Testis (tissue), 3 donors: ENCODE data around the gene PFKFB4. TPM values are rescaled to one million over a fixed set of nuclear protein-coding genes. Genes with fewer than 3 reads are reported as not detected.

ENCODE experiments used
- DNase-seq: peaks from one replicate; pipeline ENCODE4 v3.0.0-alpha.2; 2019
- H3K27ac ChIP-seq, 2 donors: fragments of 200-600 bp; sonication (generic); one replicate each; pipeline ENCODE4 v1.5.1; 2019
- H3K27me3 ChIP-seq: fragments of 200-600 bp; sonication (generic); one replicate; pipeline ENCODE4 v1.5.1; 2019
- H3K36me3 ChIP-seq: fragments of 200-600 bp; sonication (generic); one replicate; pipeline ENCODE4 v1.5.1; 2017; ENCODE audit warnings: low read depth; ENCODE audit errors: missing control alignments
- H3K4me1 ChIP-seq: fragments of 200-600 bp; sonication (generic); one replicate; pipeline ENCODE4 v1.5.1; 2019
- H3K4me3 ChIP-seq, 2 donors: fragments of 200-600 bp; sonication (generic); one replicate each; pipeline ENCODE4 v1.5.1; 2017 to 2019
- H3K9me3 ChIP-seq: fragments of 200-600 bp; sonication (generic); one replicate; pipeline ENCODE4 v1.5.1; 2017
- POLR2A ChIP-seq: fragments of 450-650 bp; IDR thresholded peaks from one replicate; pipeline ENCODE4 v1.6.1; 2017; ENCODE audit warnings: antibody characterized with exemption, mild to moderate bottlenecking, moderate library complexity
- WGBS, 2 donors: methylation state at CpG; one replicate each; pipeline ENCODE4 v1.1.5; 2018; 5-methylcytosine and 5-hydroxymethylcytosine counted together
- intact Hi-C: fragments of 100-400 bp; cut with DNase I; formaldehyde crosslinking; loops from one replicate; pipeline ENCODE4 v1.15.1; 2023; ENCODE audit warnings: low total_unique reads
- polyA plus RNA-seq: library from polyadenylated mRNA; stranded (reverse); fragments of 350-450 nt; fragmentation: Illumina TruSeq; extraction: RNeasy Lipid Tissue Mini Kit (QIAGEN cat#74804); gene quantifications from one replicate; pipeline ENCODE4 v1.2.3, GENCODE V29; 2014; ENCODE audit warnings: low read depth, low replicate concordance; ENCODE audit not compliant: insufficient read depth
- total RNA-seq, 2 donors: library from RNA; depleted of rRNA; stranded (reverse); fragments of >200 nt; gene quantifications; one replicate each; pipeline ENCODE4 v1.2.3, GENCODE V29; 2016
- TF ChIP-seq, protein P1 (sequence below), 3 experiments: fragments of 450-650 bp in 2 of 3; fragments of 200-600 bp in 1 of 3; sonication (generic) in 1 of 3; IDR thresholded peaks; one replicate each; pipeline ENCODE4 v1.5.1; 2016 to 2019; ENCODE audit warnings: antibody characterized with exemption in 3 of 3, mild to moderate bottlenecking in 2 of 3, moderate library complexity in 1 of 3

Gene PFKFB4
- total and polyA plus RNA-seq, 3 donors from 2014 or later = 57.3 to 136 (median 134) TPM

DNA sequence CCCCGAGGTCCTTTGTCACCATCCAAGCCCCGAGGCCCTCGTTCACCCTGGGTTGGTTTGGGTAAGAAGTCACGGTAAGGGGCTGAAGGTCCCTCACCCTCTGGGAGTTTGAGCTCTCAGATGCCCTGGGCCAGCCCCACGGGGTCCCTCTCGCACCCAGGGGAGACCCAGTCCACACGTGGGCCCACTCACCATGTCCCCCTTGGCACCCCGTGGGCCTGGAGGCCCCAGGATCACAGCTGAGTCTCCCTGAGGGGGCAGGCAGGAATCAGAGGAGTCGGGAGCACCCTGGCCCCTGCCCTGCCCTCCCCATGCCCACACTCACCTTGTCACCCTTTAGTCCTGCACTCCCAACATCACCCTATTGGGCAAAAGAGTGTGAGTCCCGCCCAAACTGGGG lies 12.8 kb upstream of the PFKFB4 start:
- Histone ChIP-seq H3K27me3 (no peaks in the 10 kb centered on the region), H3K4me3 (no peak overlapping the region), H3K9me3 (no peaks in the 10 kb centered on the region), H3K4me1 (no peaks in the 10 kb centered on the region), H3K27ac (no peak overlapping the region), H3K36me3 (no peaks in the 10 kb centered on the region)
- no peak for TF ChIP-seq POLR2A
- TF ChIP-seq, protein P1, sequence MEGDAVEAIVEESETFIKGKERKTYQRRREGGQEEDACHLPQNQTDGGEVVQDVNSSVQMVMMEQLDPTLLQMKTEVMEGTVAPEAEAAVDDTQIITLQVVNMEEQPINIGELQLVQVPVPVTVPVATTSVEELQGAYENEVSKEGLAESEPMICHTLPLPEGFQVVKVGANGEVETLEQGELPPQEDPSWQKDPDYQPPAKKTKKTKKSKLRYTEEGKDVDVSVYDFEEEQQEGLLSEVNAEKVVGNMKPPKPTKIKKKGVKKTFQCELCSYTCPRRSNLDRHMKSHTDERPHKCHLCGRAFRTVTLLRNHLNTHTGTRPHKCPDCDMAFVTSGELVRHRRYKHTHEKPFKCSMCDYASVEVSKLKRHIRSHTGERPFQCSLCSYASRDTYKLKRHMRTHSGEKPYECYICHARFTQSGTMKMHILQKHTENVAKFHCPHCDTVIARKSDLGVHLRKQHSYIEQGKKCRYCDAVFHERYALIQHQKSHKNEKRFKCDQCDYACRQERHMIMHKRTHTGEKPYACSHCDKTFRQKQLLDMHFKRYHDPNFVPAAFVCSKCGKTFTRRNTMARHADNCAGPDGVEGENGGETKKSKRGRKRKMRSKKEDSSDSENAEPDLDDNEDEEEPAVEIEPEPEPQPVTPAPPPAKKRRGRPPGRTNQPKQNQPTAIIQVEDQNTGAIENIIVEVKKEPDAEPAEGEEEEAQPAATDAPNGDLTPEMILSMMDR (IDR thresholded peaks at IDR 0.05) = no peak
- DNase-seq = no peak
- WGBS, 2 donors = 84 to 89% methylated on average over 10 of the region's 10 CpGs
- intact Hi-C loops = no loop called here

DNA sequence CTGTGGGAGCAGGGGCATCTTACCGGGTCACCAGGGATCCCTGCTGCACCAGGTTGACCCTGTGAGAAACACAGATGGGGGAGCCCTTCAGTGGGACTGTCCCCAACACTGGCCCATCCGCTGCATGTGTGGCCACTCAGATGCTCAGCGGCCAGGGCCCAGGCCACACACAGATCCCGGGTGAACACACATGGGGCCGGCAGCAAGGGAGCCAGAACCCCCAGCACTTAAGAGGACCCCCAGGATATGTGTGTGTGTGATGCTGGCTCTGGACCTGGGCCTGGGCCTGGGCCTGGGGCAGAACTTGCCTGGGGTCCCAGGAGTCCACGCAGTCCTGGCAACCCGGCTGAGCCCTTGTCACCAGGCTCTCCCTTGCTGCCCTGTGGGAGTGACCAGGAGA lies 11.9 kb upstream of the PFKFB4 start:
- whole genome bisulfite sequencing, 2 donors = 87 to 88% methylated on average over 3 to 7 of the region's 7 CpGs
- Histone ChIP-seq H3K36me3 (no peaks in the 10 kb centered on the region), H3K27me3 (no peaks in the 10 kb centered on the region), H3K27ac (no peak overlapping the region), H3K9me3 (no peaks in the 10 kb centered on the region), H3K4me1 (no peaks in the 10 kb centered on the region), H3K4me3 (no peak overlapping the region)
- TF ChIP-seq, protein P1 (IDR thresholded peaks at IDR 0.05) = no peak
- intact Hi-C loops = no loop called here
- DNase-seq = no peak

DNA sequence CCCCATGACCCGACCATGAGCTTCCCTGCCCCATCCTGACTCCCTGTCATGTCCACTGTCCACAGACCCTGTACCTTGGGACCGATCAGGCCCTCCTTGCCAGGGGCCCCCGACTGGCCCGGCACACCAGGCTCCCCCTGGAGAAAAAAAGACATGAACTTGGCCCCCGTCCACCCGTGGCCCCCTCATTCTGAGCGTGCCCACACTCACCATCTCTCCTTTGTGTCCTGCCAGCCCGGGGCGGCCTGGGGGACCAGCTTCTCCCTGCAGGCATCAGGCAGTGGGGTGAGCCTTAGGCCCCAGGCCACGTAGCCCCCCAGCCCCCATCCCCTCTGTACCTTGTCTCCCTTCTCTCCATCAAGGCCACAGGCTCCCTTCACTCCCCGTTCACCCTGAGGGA lies 10.9 kb upstream of the PFKFB4 start:
- no peak for TF ChIP-seq POLR2A
- TF ChIP-seq, protein P1 (IDR thresholded peaks at IDR 0.05) = no peak
- no peak for DNase-seq
- WGBS, 2 donors = 94 to 95% methylated on average over 11 of the region's 11 CpGs
- Histone ChIP-seq H3K4me1 (no peaks in the 10 kb centered on the region), H3K27me3 (no peaks in the 10 kb centered on the region), H3K4me3 (no peak overlapping the region), H3K36me3 (no peaks in the 10 kb centered on the region), H3K27ac (no peak overlapping the region), H3K9me3 (no peaks in the 10 kb centered on the region)
- intact Hi-C loops = no loop called here

DNA sequence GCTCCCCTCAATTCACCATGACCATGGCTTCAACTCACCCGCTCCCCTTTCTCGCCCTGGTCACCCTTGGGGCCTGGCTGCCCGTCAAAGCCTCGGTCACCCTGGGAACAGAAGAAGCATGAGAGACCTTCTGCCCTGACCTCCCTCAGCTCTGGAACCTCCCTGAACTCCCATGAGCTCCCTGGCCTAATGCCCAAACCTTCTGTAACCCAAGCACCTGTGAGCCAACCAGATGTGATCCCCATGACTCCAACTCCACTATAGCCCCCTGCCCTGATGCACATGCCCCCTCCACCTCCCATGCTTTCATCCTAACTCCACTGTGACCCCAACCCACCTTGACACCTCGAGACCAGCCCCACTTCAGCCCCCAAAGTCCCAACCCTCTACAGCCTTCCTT lies 10.5 kb upstream of the PFKFB4 start:
- WGBS, 2 donors = 90 to 97% methylated on average over 5 of the region's 5 CpGs

DNA sequence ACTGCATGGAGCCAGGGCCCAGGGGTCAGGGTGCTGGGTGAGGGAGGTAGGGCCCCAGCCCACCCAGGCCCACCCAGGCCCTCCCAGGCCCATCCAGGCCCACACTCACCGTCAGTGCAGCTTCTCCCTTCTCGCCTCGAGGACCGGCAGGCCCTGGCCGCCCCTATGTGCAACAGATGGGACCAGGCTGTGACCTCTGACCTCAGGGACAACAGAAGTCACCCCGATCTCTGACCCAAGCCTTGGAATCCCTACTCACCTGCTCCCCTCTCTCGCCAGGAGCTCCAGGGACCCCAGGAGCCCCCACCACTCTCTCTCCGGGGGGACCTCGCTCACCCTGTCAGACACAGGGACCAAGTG lies 9.8 kb upstream of the PFKFB4 start:
- 93% methylated on average over 9 of the region's 9 CpGs; no CpG with 5 or more reads in 1 of the 2 donors for WGBS, 2 donors

More for the DNA sequence above, 10.5 kb upstream of the PFKFB4 start:
- H3K36me3 ChIP-seq = no peaks in the 10 kb centered on the region
- no peak overlapping the region for H3K4me3 ChIP-seq
- TF ChIP-seq POLR2A = no peak
- TF ChIP-seq, protein P1 (IDR thresholded peaks at IDR 0.05) = no peak
- no peaks in the 10 kb centered on the region for H3K4me1 ChIP-seq
- intact Hi-C loops = no loop called here
- no peak overlapping the region for H3K27ac ChIP-seq
- DNase-seq = no peak
- no peaks in the 10 kb centered on the region for H3K27me3 ChIP-seq
- no peaks in the 10 kb centered on the region for H3K9me3 ChIP-seq

More for the DNA sequence above, 9.8 kb upstream of the PFKFB4 start:
- TF ChIP-seq POLR2A = no peak
- TF ChIP-seq, protein P1 (IDR thresholded peaks at IDR 0.05) = no peak
- no peak for DNase-seq
- no peak overlapping the region for H3K4me3 ChIP-seq
- no peaks in the 10 kb centered on the region for H3K9me3 ChIP-seq
- no peaks in the 10 kb centered on the region for H3K27me3 ChIP-seq
- no peaks in the 10 kb centered on the region for H3K4me1 ChIP-seq
- H3K36me3 ChIP-seq = no peaks in the 10 kb centered on the region
- no peak overlapping the region for H3K27ac ChIP-seq
- intact Hi-C loops = no loop called here
